K562 (cell line): ENCODE measurements around the gene FMNL1. TPM values are rescaled to one million over a fixed set of nuclear protein-coding genes. Genes with fewer than 3 reads are reported as not detected.

Experiments used
- ARID2 ChIP-seq: fragments of 450-650 bp; IDR thresholded peaks from 2 replicates; pipeline ENCODE4 v1.6.1; 2017; ENCODE audit warnings: antibody characterized with exemption, mild to moderate bottlenecking
- CHD4 ChIP-seq: fragments of 200-600 bp; sonication (generic); IDR thresholded peaks from 3 replicates; pipeline ENCODE4 v1.6.1; 2012; ENCODE audit warnings: low read depth, mild to moderate bottlenecking, mixed read lengths, low read length, inconsistent platforms; ENCODE audit not compliant: insufficient read depth, insufficient replicate concordance, poor library complexity, severe bottlenecking
- DDX20 ChIP-seq: fragments of 450-650 bp; IDR thresholded peaks from 2 replicates; pipeline ENCODE4 v1.6.1; 2016; ENCODE audit warnings: missing genetic modification characterization, low read depth, mild to moderate bottlenecking, missing compliant biosample characterization, moderate library complexity
- DIDO1 ChIP-seq: fragments of 450-650 bp; IDR thresholded peaks from 2 replicates; pipeline ENCODE4 v1.6.1; 2016; ENCODE audit warnings: low read depth, missing biosample characterization, missing genetic modification characterization
- DMBX1 ChIP-seq: fragments of 250-450 bp; sonication (Bioruptor Pico); IDR thresholded peaks from 2 replicates; pipeline ENCODE4 v1.8.0; 2022; ENCODE audit warnings: inconsistent platforms, mild to moderate bottlenecking, moderate library complexity, borderline replicate concordance
- E2F1 ChIP-seq: sonication (generic); formaldehyde crosslinking; IDR thresholded peaks from 2 replicates; pipeline ENCODE4 v1.8.1; 2023; ENCODE audit warnings: mild to moderate bottlenecking, missing genetic modification reagents, moderate library complexity
- FOXJ2 ChIP-seq: fragments of 200-800 bp; sonication (Bioruptor generic); IDR thresholded peaks from 2 replicates; pipeline ENCODE4 v1.6.1; 2016; ENCODE audit warnings: missing genetic modification characterization, missing compliant biosample characterization
- HNRNPK ChIP-seq: fragments of 200-400 bp; formaldehyde crosslinking; IDR thresholded peaks from one replicate; pipeline ENCODE4 v1.6.1; 2018; ENCODE audit warnings: mild to moderate bottlenecking, low read depth, low read length; ENCODE audit not compliant: poor library complexity, severe bottlenecking
- HSF4 ChIP-seq: fragments of 250-450 bp; sonication (Bioruptor Pico); IDR thresholded peaks from 2 replicates; pipeline ENCODE4 v2.1.2; 2022; ENCODE audit warnings: mild to moderate bottlenecking, moderate library complexity, borderline replicate concordance
- IFI16 ChIP-seq: fragments of 250-450 bp; sonication (Bioruptor Pico); IDR thresholded peaks from 2 replicates; pipeline ENCODE4 v2.1.2; 2022; ENCODE audit warnings: mild to moderate bottlenecking, inconsistent platforms
- NELFE ChIP-seq: IDR thresholded peaks from 2 replicates; pipeline ENCODE4 v1.6.1; 2011; ENCODE audit warnings: mild to moderate bottlenecking; ENCODE audit not compliant: insufficient read depth, insufficient read length
- NRF1 ChIP-seq, 2 experiments: fragments of 450-650 bp; IDR thresholded peaks in 1 of 2; conservative IDR thresholded peaks in 1 of 2; 2 replicates each; pipeline ENCODE4 v1.6.1; 2014; ENCODE audit warnings: mild to moderate bottlenecking in 2 of 2
- POLR3G ChIP-seq: IDR thresholded peaks from 2 replicates; pipeline ENCODE4 v1.6.1; 2011; ENCODE audit not compliant: insufficient read length, insufficient replicate concordance; ENCODE audit errors: extremely low read depth
- SMARCA5 ChIP-seq: fragments of 450-650 bp; IDR thresholded peaks from 2 replicates; pipeline ENCODE4 v1.6.1; 2016
- SOX6 ChIP-seq: fragments of 450-650 bp; IDR thresholded peaks from 2 replicates; pipeline ENCODE4 v1.6.1; 2014; ENCODE audit warnings: mild to moderate bottlenecking
- ZC3H4 ChIP-seq: sonication (generic); formaldehyde crosslinking; IDR thresholded peaks from 2 replicates; pipeline ENCODE4 v1.9.0; 2021; ENCODE audit warnings: missing genetic modification reagents, borderline replicate concordance
- ZKSCAN3 ChIP-seq: fragments of 250-450 bp; sonication (Bioruptor Pico); IDR thresholded peaks from 2 replicates; pipeline ENCODE4 v1.4.0; 2020
- ZNF77 ChIP-seq: fragments of 250-450 bp; sonication (Bioruptor Pico); IDR thresholded peaks from 2 replicates; pipeline ENCODE4 v1.5.0; 2020
- ZNF785 ChIP-seq: fragments of 250-450 bp; sonication (Bioruptor Pico); IDR thresholded peaks from 2 replicates; pipeline ENCODE4 v1.4.0; 2020; ENCODE audit warnings: mild to moderate bottlenecking
- polyA plus RNA-seq, 8 experiments: library from polyadenylated mRNA; depleted of rRNA in 4 of 8; stranded (reverse) in 5 of 8; unstranded in 3 of 8; fragments of >200 nt; fragmentation: Nextera tagmentation in 2 of 8; fragmentation: Illumina TruSeq in 1 of 8; extraction: Ambion mirVana in 2 of 8; extraction: Trizol in 1 of 8; gene quantifications; 2 replicates each; pipeline versions ENCODE4 v1.2.1 to v1.2.3, GENCODE V29; 2011 to 2014; ENCODE audit warnings: inconsistent platforms in 1 of 8, missing spikeins in 1 of 8
- total RNA-seq, 7 experiments: library from RNA; depleted of rRNA in 6 of 7; stranded (reverse); fragments of >200 nt in 6 of 7; fragmentation: Illumina TruSeq in 2 of 7; extraction: Trizol in 2 of 7; gene quantifications; 2 replicates each; pipeline versions ENCODE4 v1.2.1 to v1.2.3, GENCODE V29; 2011 to 2021; ENCODE audit warnings: low replicate concordance in 1 of 7
- TF ChIP-seq, protein P1 (sequence below), 2 experiments: fragments of 150-350 bp in 1 of 2; IDR thresholded peaks; 2 replicates each; pipeline ENCODE4 v1.6.1; 2012 to 2016; ENCODE audit warnings: low read depth in 2 of 2, low read length in 2 of 2, mild to moderate bottlenecking in 1 of 2, moderate library complexity in 1 of 2
- TF ChIP-seq, protein P2 (sequence below): fragments of 250-450 bp; sonication (Bioruptor Pico); IDR thresholded peaks from 2 replicates; pipeline ENCODE4 v1.8.0; 2021; ENCODE audit warnings: moderate library complexity, mild to moderate bottlenecking, inconsistent platforms
- TF ChIP-seq, protein P3 (sequence below): sonication (generic); formaldehyde crosslinking; IDR thresholded peaks from 2 replicates; pipeline ENCODE4 v1.8.0; 2022; ENCODE audit warnings: mild to moderate bottlenecking, missing genetic modification reagents

The FMNL1 gene
- total and polyA plus RNA-seq, 9 of the 15 experiments (the other 6 are each of a cell fraction or from before 2014, with no cell fraction given), result 0.70 to 36.6 (median 7.7) TPM

DNA sequence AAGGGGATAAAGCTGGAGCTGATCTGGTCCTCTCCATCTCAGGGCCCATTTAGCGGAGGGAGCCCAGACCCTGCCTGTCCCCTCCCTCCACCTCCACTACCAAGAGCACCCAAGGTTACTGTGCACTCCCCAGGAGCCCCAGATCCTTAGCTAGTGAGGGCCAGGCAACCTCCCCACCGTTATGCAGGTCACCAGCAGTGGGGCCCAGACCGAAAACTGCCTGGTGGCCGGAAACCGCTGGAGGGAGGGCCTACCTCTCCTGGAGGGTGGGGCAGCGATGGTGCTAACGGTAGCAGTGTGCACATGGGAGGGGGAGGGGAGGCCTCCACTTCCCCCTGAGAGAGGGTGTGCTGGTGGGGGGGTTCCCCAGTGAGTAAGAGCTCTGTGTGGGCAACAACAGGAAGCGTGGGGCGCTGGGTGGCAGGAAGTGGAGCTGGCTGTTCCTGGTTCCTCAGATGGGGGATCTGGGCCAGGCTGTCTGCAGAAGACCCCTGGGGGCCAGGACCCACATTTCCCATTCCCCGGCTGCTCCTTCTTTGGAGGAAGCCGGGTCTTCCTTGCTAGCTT, 4.4 kb downstream of the FMNL1 start (continued):
- TF ChIP-seq ZNF77 (CRISPR knock-in tag) (no peak), CHD4 (no peak), ZC3H4 (CRISPR knock-in tag) (no peak), NELFE (no peak), ZKSCAN3 (CRISPR knock-in tag) (no peak), E2F1 (no peak), SMARCA5 (no peak), HSF4 (CRISPR knock-in tag) (no peak), HNRNPK (no peak), ARID2 (no peak), IFI16 (CRISPR knock-in tag) (no peak), FOXJ2 (no peak), SOX6 (peak; percentile 47; the same call in 1 of the 2 replicates), DIDO1 (tag) (no peak), DMBX1 (CRISPR knock-in tag) (peak; percentile 68; the same call in 1 of the 2 replicates), DDX20 (no peak), NRF1 (conservative IDR thresholded peaks at IDR 0.05 in 1 of 2, IDR thresholded peaks at IDR 0.05 in 1 of 2) (peak in 1 of 2 experiments; percentile 19; a peak in 1 of 4 replicates), ZNF785 (CRISPR knock-in tag) (no peak), POLR3G (no peak)
- TF ChIP-seq, protein P1, sequence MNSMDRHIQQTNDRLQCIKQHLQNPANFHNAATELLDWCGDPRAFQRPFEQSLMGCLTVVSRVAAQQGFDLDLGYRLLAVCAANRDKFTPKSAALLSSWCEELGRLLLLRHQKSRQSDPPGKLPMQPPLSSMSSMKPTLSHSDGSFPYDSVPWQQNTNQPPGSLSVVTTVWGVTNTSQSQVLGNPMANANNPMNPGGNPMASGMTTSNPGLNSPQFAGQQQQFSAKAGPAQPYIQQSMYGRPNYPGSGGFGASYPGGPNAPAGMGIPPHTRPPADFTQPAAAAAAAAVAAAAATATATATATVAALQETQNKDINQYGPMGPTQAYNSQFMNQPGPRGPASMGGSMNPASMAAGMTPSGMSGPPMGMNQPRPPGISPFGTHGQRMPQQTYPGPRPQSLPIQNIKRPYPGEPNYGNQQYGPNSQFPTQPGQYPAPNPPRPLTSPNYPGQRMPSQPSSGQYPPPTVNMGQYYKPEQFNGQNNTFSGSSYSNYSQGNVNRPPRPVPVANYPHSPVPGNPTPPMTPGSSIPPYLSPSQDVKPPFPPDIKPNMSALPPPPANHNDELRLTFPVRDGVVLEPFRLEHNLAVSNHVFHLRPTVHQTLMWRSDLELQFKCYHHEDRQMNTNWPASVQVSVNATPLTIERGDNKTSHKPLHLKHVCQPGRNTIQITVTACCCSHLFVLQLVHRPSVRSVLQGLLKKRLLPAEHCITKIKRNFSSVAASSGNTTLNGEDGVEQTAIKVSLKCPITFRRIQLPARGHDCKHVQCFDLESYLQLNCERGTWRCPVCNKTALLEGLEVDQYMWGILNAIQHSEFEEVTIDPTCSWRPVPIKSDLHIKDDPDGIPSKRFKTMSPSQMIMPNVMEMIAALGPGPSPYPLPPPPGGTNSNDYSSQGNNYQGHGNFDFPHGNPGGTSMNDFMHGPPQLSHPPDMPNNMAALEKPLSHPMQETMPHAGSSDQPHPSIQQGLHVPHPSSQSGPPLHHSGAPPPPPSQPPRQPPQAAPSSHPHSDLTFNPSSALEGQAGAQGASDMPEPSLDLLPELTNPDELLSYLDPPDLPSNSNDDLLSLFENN (IDR thresholded peaks at IDR 0.05; ENCODE audit: low read depth in 2 of 2, low read length in 2 of 2), result no peak
- TF ChIP-seq, protein P2, sequence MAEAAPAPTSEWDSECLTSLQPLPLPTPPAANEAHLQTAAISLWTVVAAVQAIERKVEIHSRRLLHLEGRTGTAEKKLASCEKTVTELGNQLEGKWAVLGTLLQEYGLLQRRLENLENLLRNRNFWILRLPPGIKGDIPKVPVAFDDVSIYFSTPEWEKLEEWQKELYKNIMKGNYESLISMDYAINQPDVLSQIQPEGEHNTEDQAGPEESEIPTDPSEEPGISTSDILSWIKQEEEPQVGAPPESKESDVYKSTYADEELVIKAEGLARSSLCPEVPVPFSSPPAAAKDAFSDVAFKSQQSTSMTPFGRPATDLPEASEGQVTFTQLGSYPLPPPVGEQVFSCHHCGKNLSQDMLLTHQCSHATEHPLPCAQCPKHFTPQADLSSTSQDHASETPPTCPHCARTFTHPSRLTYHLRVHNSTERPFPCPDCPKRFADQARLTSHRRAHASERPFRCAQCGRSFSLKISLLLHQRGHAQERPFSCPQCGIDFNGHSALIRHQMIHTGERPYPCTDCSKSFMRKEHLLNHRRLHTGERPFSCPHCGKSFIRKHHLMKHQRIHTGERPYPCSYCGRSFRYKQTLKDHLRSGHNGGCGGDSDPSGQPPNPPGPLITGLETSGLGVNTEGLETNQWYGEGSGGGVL (CRISPR knock-in tag), result no peak
- TF ChIP-seq, protein P3, sequence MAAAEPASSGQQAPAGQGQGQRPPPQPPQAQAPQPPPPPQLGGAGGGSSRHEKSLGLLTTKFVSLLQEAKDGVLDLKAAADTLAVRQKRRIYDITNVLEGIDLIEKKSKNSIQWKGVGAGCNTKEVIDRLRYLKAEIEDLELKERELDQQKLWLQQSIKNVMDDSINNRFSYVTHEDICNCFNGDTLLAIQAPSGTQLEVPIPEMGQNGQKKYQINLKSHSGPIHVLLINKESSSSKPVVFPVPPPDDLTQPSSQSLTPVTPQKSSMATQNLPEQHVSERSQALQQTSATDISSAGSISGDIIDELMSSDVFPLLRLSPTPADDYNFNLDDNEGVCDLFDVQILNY (CRISPR knock-in tag), result no peak
